SJSA1 (cell line): ENCODE data around the gene PPIE. TPM values are rescaled to one million over a fixed set of nuclear protein-coding genes. Genes with fewer than 3 reads are reported as not detected.
A peak's percentile ranks its signal among the peaks of the same experiment; 100 is the strongest.

Experiments used
- DNase-seq, 2 experiments: peaks; one replicate each; pipeline ENCODE4 v3.0.0-alpha.2; 2015 to 2020; ENCODE audit warnings: low spot score in 2 of 2, low read depth in 1 of 2
- H3K27ac ChIP-seq: fragments of 250-450 bp; sonication (Bioruptor Pico); 2 replicates; pipeline ENCODE4 v1.5.1; 2020; ENCODE audit warnings: mild to moderate bottlenecking, moderate library complexity
- H3K27me3 ChIP-seq: fragments of 250-450 bp; sonication (Bioruptor Pico); replicated peaks from 2 replicates; pipeline ENCODE4 v1.5.1; 2020; ENCODE audit warnings: mild to moderate bottlenecking, moderate library complexity
- H3K36me3 ChIP-seq: fragments of 250-450 bp; sonication (Bioruptor Pico); 2 replicates; pipeline ENCODE4 v1.5.1; 2020; ENCODE audit warnings: mild to moderate bottlenecking
- H3K4me1 ChIP-seq: fragments of 250-450 bp; sonication (Bioruptor Pico); replicated peaks from 2 replicates; pipeline ENCODE4 v1.6.1; 2021; ENCODE audit warnings: mild to moderate bottlenecking
- H3K4me3 ChIP-seq: fragments of 250-450 bp; sonication (Bioruptor Pico); 2 replicates; pipeline ENCODE4 v1.5.1; 2020; ENCODE audit warnings: mild to moderate bottlenecking
- H3K9me3 ChIP-seq: fragments of 250-450 bp; sonication (Bioruptor Pico); replicated peaks from 2 replicates; pipeline ENCODE4 v1.5.1; 2020; ENCODE audit warnings: mild to moderate bottlenecking
- total RNA-seq: library from RNA; depleted of rRNA; stranded (reverse); fragments of >200 nt; shearing (Covaris generic); gene quantifications from 2 replicates; pipeline ENCODE4 v1.2.3, GENCODE V29; 2014

The PPIE gene
- total RNA-seq, 1 experiment from 2014 or later: 48.7 TPM

- Histone ChIP-seq H3K4me3 (no peak overlapping the region), H3K27ac (no peak overlapping the region), H3K27me3 (peaks cover 11% of the 10 kb centered on the region), H3K36me3 (no peaks in the 10 kb centered on the region), H3K4me1 (no peaks in the 10 kb centered on the region), H3K9me3 (no peaks in the 10 kb centered on the region)
- DNase-seq: no peak
Observed at GRCh38 chr1:39701049-39701439, 37.6 kb upstream of the PPIE start.

DNA sequence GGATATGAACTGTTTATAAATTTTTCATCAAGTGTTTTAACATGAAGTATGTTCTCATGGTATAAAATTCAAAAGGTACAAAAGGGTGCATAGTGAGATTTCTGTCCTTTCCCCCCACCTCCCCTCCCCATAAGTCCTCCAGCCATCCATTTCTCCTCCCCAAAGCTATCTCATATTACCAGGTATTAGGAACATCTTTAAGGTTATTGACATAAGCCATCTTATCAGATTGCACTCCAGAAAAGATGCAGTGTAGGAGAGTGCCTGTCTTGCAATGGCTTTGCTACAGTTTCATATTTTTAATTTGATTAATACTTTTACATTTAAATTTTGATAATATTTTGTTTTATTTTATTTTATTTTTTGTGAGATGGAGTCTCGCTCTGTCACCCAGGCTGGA is 33.9 kb upstream of the PPIE start:
- no peaks in the 10 kb centered on the region for H3K9me3 ChIP-seq
- peaks cover 6% of the 10 kb centered on the region for H3K27me3 ChIP-seq
- no peak overlapping the region for H3K4me3 ChIP-seq

GRCh38 chr1:39707506-39707905 is 31.2 kb upstream of the PPIE start:
- DNase-seq: peak in 1 of 2 experiments; percentile 5
- Histone ChIP-seq H3K9me3 (no peaks in the 10 kb centered on the region), H3K27me3 (peaks cover 6% of the 10 kb centered on the region), H3K4me1 (no peaks in the 10 kb centered on the region), H3K27ac (no peak overlapping the region), H3K4me3 (no peak overlapping the region), H3K36me3 (no peaks in the 10 kb centered on the region)

More for the DNA sequence above, 33.9 kb upstream of the PPIE start:
- H3K4me1 ChIP-seq: no peaks in the 10 kb centered on the region
- H3K27ac ChIP-seq: no peak overlapping the region
- H3K36me3 ChIP-seq: no peaks in the 10 kb centered on the region
- DNase-seq: peak in 1 of 2 experiments; percentile 1

DNA sequence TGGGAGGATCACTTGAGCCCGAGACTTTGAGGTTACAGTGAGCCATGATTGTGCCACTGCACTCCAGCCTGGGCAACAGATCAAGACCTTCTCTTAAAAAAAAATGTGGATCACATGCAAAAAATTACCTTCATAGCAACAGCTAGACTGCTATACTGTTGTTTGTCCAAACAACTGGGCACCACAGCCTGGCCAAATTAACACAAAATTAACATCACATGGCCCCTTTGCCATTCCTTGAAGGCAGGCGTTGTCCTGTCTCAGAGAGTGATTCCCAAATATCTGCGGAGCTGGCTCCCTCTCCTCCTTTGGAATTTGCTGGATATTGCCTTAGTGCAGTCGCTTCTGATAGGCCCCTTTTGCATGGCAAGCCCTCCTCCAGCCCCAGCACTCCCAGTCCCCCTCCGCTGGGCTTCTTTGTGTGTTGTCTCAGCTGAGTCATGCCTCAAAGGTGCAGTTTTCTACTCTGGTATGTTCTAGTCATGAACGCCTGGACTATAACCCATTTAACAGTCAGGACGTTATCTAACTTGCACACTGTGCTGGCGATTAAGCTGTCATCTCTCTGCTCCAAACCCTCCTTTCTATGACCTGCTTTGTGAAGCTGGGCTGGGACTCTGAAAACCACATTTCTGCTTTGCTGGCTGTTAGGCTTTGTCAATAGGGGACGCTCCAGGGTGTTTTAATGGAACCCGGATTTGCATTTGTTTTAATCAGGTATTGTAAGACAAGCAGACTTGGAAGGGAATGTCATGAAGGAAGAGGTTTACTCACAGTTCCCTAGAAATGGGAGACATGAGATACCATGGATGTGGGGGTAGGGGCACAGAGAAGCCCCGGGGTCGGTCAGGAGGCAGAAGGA is 27.3 kb upstream of the PPIE start:
- Histone ChIP-seq H3K4me1 (no peaks in the 10 kb centered on the region), H3K9me3 (no peaks in the 10 kb centered on the region), H3K27me3 (peaks cover 14% of the 10 kb centered on the region), H3K36me3 (no peaks in the 10 kb centered on the region), H3K4me3 (no peak overlapping the region), H3K27ac (no peak overlapping the region)
- DNase-seq: peak in 1 of 2 experiments; percentile 40

GRCh38 chr1:39711966-39712340 is 26.7 kb upstream of the PPIE start:
- no peak overlapping the region for H3K27ac ChIP-seq
- peaks cover 20% of the 10 kb centered on the region for H3K27me3 ChIP-seq
- no peaks in the 10 kb centered on the region for H3K9me3 ChIP-seq
- peak in 1 of 2 experiments; percentile 8 for DNase-seq
- no peak overlapping the region for H3K4me3 ChIP-seq
- no peaks in the 10 kb centered on the region for H3K4me1 ChIP-seq
- no peaks in the 10 kb centered on the region for H3K36me3 ChIP-seq

DNA sequence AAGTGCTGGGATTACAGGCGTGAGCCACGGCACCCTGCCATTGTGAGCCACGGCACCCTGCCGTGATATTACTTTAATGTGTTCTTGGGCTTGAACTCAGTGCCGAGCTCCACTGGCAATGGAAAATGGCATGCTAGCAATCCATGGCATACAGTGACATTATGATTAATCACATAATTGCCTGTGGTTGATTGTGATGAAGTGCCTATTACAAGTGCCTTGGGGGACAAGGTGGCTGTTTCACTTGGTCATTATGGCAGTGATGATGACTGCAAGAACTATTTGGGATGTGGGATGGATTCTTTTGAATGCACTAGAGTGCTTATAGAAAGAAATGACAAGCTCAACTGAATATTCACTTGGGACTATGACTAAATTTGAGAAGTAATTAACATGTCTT is 25.1 kb upstream of the PPIE start:
- no peaks in the 10 kb centered on the region for H3K36me3 ChIP-seq
- no peaks in the 10 kb centered on the region for H3K4me1 ChIP-seq
- H3K27ac ChIP-seq: no peak overlapping the region
- peaks cover 30% of the 10 kb centered on the region for H3K27me3 ChIP-seq
- DNase-seq: peak in 1 of 2 experiments; percentile 30
- no peaks in the 10 kb centered on the region for H3K9me3 ChIP-seq
- no peak overlapping the region for H3K4me3 ChIP-seq

- no peak for DNase-seq
- H3K4me3 ChIP-seq: no peak overlapping the region
- peaks cover 30% of the 10 kb centered on the region for H3K27me3 ChIP-seq
- no peaks in the 10 kb centered on the region for H3K4me1 ChIP-seq
- no peak overlapping the region for H3K27ac ChIP-seq
- no peaks in the 10 kb centered on the region for H3K36me3 ChIP-seq
- H3K9me3 ChIP-seq: no peaks in the 10 kb centered on the region
Observed at GRCh38 chr1:39717809-39718208, 20.9 kb upstream of the PPIE start.

- no peaks in the 10 kb centered on the region for H3K9me3 ChIP-seq
- no peaks in the 10 kb centered on the region for H3K4me1 ChIP-seq
- H3K27me3 ChIP-seq: peaks cover 40% of the 10 kb centered on the region
- H3K4me3 ChIP-seq: no peak overlapping the region
- no peaks in the 10 kb centered on the region for H3K36me3 ChIP-seq
- H3K27ac ChIP-seq: no peak overlapping the region
- peak in 1 of 2 experiments; percentile 51 for DNase-seq
Observed at GRCh38 chr1:39720094-39720999, 18.3 kb upstream of the PPIE start.

DNA sequence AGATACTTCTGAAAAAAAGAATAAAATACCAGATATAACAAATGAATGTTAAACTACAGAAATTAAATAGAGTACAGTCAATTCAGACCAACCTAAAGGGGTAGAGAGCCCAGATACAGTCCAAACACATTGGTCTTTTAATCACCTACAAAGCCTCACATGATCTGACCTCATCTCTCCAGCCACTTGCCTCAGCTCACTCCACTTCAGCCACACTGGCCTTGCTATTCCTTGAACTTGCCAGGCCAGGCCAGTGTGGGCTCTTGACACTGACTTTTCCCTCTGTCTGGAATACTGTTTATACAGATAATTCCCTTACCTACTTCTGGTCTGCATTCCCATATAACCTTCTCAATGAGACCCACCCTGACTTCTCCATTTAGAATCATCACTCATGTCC is 17.0 kb upstream of the PPIE start:
- no peak for DNase-seq
- no peaks in the 10 kb centered on the region for H3K4me1 ChIP-seq
- no peak overlapping the region for H3K4me3 ChIP-seq
- no peak overlapping the region for H3K27ac ChIP-seq
- no peaks in the 10 kb centered on the region for H3K9me3 ChIP-seq
- H3K36me3 ChIP-seq: no peaks in the 10 kb centered on the region
- peaks cover 44% of the 10 kb centered on the region for H3K27me3 ChIP-seq

DNA sequence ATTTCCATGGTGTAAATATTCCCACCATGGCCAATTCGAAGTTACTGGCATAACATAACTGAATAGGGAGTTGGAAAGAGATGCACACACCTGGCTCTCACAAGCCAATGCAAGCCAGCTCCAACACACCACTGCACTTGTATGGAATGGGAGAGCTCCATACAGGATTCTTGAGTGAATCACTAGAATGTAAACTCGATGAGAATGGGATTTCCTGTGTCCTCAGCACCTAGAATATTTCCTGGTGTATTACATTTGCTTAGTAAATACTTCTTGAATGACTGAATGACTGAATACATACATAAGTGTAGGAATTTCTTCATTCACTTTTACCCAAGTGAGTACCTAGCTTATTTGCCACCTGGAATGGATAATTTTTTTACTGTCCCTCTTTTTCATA is 16.2 kb upstream of the PPIE start:
- Histone ChIP-seq H3K27me3 (peaks cover 44% of the 10 kb centered on the region), H3K4me1 (no peaks in the 10 kb centered on the region), H3K4me3 (no peak overlapping the region), H3K27ac (no peak overlapping the region), H3K36me3 (no peaks in the 10 kb centered on the region), H3K9me3 (no peaks in the 10 kb centered on the region)
- DNase-seq: no peak

GRCh38 chr1:39726600-39726999 is 12.1 kb upstream of the PPIE start:
- no peak overlapping the region for H3K27ac ChIP-seq

GRCh38 chr1:39727221-39727931 is 11.3 kb upstream of the PPIE start:
- Histone ChIP-seq H3K4me1 (no peaks in the 10 kb centered on the region), H3K27ac (no peak overlapping the region)

More at GRCh38 chr1:39726600-39726999, 12.1 kb upstream of the PPIE start:
- H3K36me3 ChIP-seq: no peaks in the 10 kb centered on the region
- H3K27me3 ChIP-seq: peaks cover 56% of the 10 kb centered on the region
- H3K4me1 ChIP-seq: no peaks in the 10 kb centered on the region
- no peak overlapping the region for H3K4me3 ChIP-seq
- H3K9me3 ChIP-seq: no peaks in the 10 kb centered on the region
- no peak for DNase-seq

DNA sequence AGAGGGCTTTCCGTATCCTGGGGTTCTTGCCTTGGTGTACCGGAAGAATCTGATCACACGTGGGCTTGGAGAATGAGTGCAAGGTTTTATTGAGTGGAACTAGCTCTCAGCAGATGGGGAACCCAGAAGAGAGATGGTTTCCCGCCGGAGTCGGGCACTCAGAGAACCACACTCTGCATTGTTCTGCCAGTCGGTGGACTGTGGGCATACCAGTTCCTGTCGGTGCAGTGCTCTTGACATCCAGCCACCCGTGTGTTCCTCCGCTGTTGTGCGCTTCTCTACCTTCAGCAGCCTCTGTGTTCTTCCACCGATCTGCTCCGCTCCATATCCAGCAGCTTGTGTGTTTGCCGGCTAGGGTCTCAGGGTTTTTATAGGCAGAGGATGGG is 10.8 kb upstream of the PPIE start:
- peaks cover 63% of the 10 kb centered on the region for H3K27me3 ChIP-seq
- no peaks in the 10 kb centered on the region for H3K4me1 ChIP-seq
- DNase-seq: no peak
- no peak overlapping the region for H3K4me3 ChIP-seq
- no peaks in the 10 kb centered on the region for H3K9me3 ChIP-seq
- no peaks in the 10 kb centered on the region for H3K36me3 ChIP-seq
- no peak overlapping the region for H3K27ac ChIP-seq

More at GRCh38 chr1:39727221-39727931, 11.3 kb upstream of the PPIE start:
- H3K36me3 ChIP-seq: no peaks in the 10 kb centered on the region
- H3K4me3 ChIP-seq: no peak overlapping the region
- no peaks in the 10 kb centered on the region for H3K9me3 ChIP-seq
- DNase-seq: no peak
- H3K27me3 ChIP-seq: peaks cover 58% of the 10 kb centered on the region
